Coronary artery (tissue), 2 donors: Measurements from ENCODE around the gene HDAC11.

Source experiments
- DNase-seq: peaks from one replicate; pipeline ENCODE4 v3.0.0-alpha.2; 2017; ENCODE audit warnings: low spot score
- H3K27ac ChIP-seq, 2 donors: fragments of 200-600 bp; sonication (generic); one replicate each; pipeline ENCODE4 v1.5.1; 2016 to 2019
- H3K4me3 ChIP-seq: fragments of 200-600 bp; sonication (generic); 2 replicates; pipeline ENCODE4 v1.5.1; 2016; ENCODE audit warnings: mild to moderate bottlenecking, moderate library complexity
- TF ChIP-seq, protein P1 (sequence below): fragments of 200-600 bp; sonication (generic); IDR thresholded peaks from one replicate; pipeline ENCODE4 v1.5.1; 2019; ENCODE audit warnings: antibody characterized with exemption

Gene HDAC11

DNA sequence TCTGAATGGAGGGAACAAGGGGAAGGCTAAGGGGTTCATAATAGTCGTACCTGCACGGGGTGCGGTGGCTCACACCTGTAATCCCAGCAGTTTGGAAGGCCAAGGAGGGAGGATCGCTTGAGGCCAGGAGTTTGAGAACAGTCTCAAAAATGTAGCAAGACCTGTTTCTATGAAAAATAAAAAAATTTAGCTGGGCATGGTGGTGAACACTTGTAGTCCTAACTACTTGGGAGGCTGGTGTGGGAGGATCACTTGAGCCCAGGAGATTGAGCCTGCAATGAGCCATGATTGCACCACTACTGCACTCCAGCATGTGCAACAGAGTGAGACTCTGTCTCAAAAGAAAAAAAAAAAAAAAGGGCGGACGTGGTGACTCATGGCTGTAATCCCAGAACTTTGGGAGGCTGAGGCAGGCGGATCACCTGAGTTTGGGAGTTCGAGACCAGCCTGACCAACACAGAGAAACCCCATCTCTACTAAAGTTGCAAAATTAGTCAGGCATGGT, 17.9 kb upstream of the HDAC11 start:
- TF ChIP-seq, protein P1, sequence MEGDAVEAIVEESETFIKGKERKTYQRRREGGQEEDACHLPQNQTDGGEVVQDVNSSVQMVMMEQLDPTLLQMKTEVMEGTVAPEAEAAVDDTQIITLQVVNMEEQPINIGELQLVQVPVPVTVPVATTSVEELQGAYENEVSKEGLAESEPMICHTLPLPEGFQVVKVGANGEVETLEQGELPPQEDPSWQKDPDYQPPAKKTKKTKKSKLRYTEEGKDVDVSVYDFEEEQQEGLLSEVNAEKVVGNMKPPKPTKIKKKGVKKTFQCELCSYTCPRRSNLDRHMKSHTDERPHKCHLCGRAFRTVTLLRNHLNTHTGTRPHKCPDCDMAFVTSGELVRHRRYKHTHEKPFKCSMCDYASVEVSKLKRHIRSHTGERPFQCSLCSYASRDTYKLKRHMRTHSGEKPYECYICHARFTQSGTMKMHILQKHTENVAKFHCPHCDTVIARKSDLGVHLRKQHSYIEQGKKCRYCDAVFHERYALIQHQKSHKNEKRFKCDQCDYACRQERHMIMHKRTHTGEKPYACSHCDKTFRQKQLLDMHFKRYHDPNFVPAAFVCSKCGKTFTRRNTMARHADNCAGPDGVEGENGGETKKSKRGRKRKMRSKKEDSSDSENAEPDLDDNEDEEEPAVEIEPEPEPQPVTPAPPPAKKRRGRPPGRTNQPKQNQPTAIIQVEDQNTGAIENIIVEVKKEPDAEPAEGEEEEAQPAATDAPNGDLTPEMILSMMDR: no peak
- DNase-seq: no peak
- Histone ChIP-seq H3K27ac (no peak overlapping the region), H3K4me3 (no peak overlapping the region)

DNA sequence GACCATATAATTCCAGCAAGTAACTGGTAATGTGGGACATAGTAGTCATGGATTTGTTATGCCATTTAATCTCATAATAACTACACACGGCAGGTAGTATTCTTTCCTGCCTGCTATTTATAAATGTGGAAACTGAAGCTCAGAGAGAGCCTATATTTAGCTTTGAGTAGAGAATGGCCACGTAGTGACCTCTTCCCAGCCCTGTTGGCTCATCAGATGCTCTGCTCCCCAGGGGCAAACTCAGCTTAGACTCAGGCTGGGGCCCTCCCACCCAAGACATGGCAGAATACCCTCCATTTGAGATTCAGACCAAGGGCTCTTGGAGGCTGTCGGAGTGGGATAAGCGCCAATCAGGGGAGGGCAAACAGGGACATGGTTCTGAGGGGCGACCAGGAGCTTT, 17.3 kb upstream of the HDAC11 start:
- DNase-seq: no peak
- Histone ChIP-seq H3K27ac (no peak overlapping the region), H3K4me3 (no peak overlapping the region)
- TF ChIP-seq, protein P1: no peak

DNA sequence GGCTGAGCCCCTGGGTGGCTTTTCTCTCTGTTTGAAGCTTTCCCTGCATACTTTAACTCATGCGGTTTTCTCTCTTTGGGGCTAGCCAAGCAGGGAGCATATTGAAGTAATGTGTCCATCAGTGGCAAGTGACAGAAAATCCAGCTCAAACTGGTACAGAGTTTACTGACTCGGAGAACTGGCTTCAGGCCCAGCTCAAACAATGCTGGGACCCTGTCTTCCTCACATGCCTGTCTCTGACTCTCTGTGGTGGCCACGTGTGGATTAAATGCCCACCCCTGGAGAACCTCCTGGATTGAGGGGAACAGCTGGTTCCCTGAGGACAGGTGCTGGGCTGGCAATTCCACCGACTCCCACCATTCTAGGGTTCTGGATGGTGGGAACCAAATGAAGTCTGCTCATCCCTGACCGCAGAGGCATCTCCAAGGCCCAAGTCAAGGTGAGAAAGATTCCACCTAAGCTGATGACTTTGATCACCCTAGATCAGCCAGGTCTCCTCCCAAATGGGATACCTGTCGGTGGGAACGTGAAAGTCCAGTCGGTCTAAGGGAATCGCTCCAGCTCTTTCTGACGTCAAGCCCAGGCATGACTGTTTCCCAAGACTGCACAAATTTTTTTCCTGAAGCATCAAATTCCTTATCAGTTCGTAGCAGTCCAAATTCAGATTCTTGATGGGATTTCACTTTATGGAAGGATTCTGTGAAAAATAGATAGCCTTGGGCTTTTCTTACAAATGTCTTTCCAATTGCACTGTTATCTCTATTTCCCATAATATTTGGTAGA, 16.3 kb upstream of the HDAC11 start:
- Histone ChIP-seq H3K4me3 (no peak overlapping the region), H3K27ac (no peak overlapping the region)
- DNase-seq: no peak
- TF ChIP-seq, protein P1: no peak

DNA sequence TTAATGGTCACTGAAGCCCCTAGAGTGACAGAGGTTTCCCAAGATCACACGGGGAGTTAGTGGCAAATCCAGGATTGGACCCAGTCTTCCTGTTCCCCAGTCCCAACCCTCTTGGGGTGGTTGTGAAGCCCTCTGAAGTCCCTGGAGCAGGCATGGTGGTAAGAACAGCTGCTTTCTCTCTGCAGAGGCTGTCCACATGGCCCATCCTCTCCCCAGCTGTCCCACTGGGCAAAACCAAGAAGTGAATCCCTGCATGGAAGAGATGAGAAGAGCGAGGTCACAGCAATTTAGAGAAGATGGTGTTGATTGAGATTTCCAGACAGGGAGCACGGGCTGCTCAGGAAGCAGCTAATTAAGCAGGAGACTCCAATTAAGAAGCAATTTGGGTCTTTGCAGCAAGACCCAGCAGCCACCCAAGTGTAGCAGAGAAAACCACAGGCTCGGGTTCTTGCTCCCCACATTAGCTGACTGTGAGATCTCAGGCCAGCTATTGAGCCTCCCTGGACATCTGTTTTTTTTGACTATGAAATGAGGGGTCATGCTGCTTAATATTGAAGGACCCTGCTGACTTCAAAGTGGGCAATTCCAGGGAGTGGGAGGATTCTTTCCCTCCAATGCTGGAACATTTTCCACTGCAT, 14.8 kb upstream of the HDAC11 start:
- no peak overlapping the region for H3K4me3 ChIP-seq
- no peak for DNase-seq
- no peak overlapping the region for H3K27ac ChIP-seq
- TF ChIP-seq, protein P1: no peak

DNA sequence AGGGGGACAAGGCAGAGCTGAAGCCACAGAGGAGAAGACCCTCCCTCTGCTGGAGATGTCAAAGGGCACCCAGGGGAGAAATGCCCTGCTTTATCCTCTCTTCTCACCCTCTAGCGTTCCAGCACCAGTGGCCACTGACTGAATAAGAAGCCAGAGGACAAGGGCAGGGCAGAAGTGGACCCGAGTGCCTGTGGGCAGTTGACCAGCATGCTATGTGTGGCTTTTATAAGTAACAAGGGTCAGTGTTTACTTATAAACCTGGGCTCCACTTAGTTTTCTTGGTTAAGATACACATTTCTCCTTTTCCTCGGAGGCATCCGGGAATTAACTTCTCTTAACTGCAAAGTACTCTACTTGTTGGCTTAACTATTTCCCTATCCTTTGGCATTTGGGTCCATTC, 13.3 kb upstream of the HDAC11 start:
- no peak for DNase-seq
- TF ChIP-seq, protein P1: no peak
- no peak overlapping the region for H3K27ac ChIP-seq
- H3K4me3 ChIP-seq: no peak overlapping the region

DNA sequence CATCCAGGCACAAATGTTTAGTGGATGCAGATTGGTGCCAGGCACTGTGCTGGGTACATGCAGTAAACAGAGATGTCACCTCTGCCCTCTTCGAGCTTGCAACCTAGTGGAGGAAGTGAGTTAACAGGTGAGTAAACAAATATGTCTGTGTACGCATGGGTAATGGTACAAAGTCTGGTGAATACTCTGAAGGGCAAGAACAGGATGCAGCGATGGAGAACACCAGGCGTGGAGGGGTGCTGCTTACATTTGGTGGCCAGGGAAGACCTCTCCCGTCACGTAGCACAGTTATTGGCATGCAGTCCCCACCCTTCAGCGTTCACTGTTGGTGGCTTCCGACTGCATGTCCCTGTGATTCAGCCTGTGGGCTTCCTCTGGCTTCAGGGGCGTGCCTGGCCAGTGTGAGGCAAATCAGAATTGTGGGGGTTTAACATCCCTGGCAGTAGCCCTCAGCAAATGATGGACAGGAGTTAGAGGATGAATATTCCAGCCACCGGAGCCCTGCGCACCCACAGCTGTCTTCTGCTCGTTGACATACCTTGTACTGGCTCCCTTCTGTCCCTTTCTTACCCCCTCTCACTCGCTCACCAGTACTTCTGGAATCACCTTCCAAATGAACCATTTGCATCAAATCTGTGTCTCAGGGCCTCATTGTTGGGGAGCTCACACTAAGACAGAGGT, 9.1 kb upstream of the HDAC11 start:
- no peak overlapping the region for H3K27ac ChIP-seq
- DNase-seq: no peak
- TF ChIP-seq, protein P1: no peak
- no peak overlapping the region for H3K4me3 ChIP-seq
